Measurements from ENCODE around the gene DENND2D.
"Not testable (repeated sequence)": the region's sequence is repeated elsewhere in the genome, so short reads cannot be mapped to it uniquely, and the experiment has no call there.

Gene DENND2D

DNA sequence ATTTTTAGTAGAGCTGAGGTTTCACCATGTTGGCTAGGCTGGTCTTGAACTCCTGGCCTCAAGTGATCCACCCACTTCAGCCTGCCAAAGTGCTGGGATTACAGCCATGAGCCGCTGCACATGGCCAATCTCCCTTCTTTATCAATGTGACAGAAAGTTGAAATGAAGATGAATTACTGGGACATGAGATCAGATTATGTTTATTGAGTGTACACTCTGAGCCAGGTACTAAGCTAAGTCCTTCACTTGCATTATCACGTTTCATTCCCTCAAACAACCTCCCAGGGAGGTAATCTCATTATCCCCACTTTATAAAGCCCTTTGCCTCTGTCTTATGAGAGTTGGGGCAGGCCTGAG lies 20.8 kb upstream of the DENND2D start:
- DNase-seq = no peak

DNA sequence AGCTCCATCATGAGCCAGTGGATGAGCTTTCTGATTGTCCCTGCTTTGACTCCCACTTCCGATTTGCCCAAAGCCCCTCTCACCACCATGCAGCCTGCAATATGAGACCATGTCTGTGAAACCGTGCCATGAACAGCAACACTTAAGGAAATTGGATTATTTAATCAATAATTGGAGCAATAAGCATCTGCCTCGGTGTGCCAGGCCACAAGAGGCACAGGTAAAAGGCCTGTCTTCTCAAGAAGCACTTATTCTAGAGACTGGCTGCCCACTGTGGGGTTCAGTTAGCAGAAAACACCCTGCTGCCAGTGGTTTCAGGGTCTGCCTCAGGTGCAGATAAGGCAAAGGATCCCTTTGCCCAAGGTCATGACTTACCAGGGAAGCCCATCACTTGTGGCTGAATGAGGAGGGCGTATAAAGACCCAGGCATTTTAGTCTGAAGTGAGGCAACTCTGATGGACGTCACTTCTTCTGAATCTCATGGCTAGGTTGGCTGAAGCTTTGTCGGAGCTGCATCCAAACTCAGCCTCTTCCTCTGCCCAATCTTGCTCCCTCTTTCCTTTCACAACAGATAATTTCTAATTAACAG lies 19.9 kb upstream of the DENND2D start:
- no peak for DNase-seq

DNA sequence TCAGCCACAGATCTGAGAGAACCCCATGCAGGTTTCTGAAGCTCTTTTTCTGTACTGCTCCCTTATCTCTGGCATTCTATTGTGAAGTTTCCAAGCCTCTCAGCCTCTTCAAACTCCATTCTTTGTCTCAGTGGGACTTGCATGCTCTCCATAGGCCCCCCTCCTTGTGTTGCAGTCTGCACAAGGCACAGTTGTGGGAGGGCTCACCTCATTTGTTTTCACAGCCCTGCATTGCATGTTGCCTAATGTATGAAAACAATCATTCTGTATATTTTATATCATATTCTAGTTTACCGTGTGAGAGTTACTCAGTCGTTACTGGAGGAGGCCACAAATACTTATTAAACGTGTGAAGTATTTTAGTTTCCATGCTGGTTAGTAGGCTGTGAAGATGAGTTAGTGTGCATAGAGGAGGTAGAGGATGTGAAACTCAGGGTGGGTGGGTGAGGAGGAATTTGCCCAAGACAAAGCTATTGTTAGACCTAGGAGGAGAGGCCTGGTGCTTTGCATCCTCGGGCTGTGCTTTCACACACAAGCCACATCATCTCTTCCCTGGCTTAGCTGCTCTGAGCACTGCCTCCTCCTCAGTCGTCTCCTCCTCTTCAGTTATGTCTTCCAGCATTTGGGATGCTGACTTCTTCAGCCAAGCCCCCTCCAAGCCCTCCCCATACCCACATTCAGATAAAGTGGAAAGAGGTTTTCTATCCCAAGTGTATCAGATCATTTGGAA lies 19.3 kb upstream of the DENND2D start:
- DNase-seq = no peak

DNA sequence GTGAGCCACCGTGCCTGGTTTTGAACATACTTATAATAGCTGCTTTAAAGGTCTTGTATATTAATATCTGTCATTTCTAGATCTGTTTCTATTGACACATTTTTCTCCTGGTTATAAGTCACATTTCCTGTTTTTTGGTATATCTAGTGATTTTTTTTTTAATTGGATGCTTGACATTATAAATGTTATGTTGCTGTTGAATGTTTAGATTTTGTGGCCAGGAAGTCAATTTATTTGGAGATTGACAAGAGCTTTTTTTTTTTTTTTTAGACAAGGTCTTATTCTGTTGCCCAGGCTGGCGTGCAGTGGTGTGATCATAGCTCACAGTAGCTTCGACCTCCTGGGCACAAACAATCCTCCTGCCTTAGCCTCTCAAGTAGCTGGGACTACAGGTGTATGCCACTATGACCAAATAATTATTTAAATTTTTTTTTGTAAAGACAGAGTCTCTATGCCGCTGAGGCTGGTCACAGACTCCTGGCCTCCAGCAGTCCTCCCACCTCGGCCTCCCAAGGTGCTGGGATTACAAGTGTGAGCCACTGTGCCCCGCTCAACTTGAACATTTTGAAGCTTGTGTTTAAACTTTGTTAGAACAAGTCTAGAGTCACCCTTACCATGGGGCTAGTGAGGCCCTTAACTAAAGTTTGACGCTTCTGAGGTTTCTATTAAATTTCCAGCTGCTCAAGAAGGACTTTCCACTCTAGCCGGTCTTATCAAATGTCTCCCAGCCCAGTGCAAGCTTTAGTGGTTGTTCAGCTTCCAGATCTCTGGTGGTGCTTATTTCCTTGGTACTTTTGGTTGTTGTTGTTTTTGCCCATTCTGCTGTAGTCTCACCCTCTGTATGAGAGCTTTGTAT lies 18.5 kb upstream of the DENND2D start:
- DNase-seq = peak; percentile 50

DNA sequence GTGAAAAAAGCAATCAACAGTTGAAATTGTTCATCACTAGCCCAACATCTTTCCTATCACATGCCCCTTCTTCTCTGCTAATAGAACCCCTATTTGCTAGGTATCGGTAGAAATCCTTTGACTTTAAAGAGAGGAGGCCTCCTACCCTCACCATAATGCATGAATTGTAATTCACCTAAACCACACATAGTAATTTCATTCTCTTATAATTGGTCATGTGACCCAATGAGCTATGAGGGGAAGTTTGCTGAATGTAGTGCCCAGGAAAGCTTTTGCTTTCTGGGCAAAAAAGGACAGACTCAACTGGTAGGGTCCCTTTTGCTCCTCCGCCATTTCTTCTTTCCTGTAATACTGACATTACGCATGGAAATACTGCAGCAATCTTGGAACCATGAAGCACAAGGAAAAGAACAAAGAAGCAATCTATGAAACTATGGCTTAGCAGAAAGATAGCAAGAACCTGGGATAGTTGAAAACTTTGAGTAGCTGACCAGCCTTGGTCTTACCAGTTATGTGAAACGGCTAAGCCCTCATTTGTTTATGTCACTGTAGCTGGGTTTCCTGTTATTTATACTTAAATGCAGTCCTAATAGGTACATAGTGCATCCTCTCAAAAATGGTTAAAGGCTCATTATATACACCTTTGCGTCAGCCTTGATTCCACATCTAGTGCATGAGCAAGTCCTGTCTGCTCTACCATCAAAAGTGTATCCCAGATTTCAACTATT lies 16.9 kb upstream of the DENND2D start:
- DNase-seq = no peak

DNA sequence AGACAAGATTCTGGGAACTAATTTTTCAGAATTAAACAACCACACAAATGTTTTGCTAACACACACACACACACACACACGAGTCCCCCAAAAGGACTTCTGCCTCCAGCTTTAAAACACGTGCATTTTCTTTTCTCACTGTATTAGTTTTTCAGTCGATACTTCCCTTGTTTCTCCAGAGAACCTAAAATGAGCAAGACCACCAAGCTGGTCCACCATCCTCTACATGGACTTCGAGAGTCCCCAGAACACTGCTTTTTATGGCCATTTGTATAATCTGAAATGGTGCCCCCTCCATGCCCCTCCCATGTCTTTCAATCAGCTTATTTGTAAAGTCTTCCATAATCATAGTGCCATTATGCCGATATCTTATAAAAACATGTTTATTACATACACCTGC lies 16.3 kb upstream of the DENND2D start:
- no peak for DNase-seq

DNA sequence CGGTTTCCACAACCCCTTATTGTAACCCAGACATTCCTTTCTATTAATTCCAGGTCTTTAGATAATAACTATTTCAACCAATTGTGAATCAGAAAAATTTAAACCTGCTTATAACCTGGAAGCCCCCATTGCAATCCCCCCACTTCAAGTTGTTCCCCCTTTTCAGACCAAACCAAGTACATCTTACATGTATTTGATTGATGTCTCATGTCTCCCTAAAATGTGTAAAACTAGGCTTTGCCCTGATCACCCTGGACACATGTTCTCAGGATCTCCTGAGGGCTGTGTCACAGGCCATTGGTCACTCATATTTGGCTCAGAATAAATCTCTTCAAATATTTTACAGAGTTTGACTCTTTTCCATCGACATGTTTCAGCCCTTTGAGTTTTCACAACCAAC lies 14.8 kb upstream of the DENND2D start:
- not testable (repeated sequence) for DNase-seq

DNA sequence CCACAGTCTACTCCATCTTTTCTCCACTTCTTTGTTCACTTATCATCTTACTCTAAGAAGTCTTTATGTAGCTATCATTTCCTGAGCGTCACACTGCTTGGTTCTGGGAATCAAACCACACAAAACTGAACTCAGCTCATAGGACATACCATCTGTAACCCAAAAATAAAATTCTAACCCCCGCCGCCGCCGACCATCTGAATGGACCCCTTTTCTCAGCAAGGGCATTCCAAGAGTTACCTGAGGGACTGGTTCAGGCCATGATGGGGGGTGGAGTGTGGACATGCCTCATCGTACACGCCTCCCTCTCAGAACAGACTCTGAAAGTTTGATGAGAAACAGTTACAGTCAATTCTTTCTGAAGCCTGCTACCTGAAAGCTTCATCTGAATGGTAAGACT lies 14.4 kb upstream of the DENND2D start:
- no peak for DNase-seq

DNA sequence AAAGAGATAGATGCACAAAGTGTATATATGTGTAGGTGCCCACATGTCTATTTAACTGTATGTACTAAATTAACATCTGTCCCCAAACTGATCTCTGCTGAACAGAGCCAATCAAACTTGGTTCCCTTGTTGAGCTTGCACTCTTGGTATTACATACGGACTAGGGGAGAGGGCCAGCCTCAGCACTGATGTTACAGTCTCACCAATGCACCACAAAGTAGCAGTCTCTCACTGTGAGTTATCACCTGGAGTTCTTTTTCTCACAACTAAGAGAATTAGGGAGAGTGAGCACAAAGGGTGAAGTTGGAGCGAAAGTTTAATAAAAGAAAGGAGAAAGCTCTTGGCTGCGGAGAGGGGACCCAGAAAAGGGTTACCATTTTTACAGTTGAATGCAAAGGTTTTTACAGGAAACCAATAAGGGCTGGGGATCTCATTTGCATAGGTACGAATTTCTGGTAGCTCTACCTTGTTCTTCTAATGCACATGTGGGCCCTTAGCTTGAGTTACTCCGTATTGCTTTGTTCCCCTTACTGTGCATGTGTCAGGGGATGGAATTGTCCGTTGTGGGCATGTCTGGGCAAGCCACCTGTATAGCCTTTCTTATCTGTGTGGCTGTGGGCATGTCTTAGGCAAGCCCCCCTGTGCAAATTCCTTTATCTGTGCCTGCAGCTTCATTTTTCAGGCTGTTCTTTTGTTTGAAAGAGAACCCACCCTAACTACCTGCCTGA lies 13.8 kb upstream of the DENND2D start:
- DNase-seq = peak; percentile 92

DNA sequence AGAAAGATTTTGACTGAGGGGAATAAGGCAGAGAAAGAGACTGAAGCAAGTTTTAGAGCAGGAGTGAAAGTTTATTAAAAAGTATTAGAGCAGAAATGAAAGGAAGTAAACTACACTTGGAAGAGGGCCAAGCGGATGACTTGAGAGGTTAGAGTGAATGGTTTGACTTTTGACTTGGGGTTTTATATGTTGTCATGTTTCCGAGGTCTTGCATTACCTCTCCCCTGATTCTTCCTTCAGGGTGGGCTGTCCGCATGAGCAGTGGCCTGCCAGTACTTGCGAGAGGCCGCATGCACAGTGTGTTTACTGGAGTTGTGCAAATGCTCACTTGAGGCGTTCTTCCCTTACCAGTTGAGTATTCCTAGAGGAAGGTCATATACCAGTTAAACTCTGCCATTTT lies 13.0 kb upstream of the DENND2D start:
- DNase-seq = peak; percentile 71

DNA sequence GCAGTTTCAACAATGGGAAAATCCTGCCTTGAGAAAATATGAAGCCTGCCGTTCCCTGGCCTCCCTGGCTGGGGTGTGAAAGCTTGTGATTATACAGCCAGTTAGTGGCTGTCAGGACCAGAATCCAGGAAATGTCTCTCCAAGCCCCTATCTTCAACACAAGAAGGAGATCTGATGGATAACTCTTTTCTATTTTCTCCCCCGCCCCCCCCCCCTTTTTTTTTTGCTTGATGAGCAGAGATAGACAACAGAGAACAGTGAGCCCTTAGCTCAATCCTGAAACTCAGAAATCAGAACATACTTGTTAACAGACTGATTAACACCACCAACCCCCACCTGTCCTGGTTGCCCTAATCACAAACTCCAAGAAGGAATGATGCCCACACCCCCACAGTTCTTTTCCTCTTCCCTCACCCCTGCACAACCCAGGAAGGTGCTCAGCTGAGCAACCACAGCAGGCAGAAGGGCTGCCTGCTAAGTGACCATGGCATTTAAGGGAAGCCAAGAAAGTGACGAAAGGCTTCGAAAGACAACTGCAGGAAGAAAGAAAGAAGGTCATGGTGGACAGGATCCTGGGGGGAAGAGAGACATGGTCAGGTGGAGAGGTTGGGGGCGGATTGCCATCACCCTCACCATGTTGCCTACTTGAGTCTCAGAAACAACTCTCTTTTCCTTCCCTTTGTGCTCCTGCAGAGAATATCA lies 12.3 kb upstream of the DENND2D start:
- no peak for DNase-seq

DNA sequence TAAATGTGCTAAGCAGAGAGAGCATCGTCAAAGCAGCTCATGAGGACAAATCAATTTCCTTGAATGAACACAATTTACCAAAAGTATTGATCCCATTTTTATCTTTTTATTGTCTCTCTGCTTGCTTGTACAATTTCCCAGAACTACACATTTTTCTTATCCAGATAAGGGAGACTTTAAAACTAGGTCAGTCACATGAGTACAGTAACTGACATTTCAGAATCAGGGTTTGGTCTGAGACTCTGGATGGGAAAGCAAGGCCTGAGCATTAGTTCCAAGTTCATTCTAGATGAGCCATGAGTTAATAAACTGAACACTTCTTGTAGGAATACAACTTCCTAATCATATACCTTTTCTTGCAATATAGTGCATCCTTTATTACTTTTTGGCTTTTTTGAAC lies 11.5 kb upstream of the DENND2D start:
- no peak for DNase-seq

DNA sequence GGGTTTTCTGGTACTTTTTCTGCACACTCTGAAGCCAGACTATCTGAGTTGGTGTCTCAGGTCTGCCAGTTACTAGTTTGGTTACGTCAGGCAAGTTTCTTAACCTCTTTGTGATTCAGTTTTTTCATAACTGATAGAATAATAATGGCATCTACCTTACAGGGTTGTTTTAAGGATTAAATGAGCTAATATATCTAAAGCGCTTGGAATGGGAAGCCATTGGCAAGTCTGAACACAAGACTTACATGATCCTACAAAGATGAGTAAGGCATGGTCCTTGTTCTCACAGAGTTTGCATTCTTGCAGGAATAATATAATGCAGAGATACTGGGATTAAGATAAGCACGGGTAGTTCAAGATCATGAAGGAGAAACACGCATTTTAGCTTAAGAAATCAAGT lies 9.2 kb upstream of the DENND2D start:
- no peak for DNase-seq

DNA sequence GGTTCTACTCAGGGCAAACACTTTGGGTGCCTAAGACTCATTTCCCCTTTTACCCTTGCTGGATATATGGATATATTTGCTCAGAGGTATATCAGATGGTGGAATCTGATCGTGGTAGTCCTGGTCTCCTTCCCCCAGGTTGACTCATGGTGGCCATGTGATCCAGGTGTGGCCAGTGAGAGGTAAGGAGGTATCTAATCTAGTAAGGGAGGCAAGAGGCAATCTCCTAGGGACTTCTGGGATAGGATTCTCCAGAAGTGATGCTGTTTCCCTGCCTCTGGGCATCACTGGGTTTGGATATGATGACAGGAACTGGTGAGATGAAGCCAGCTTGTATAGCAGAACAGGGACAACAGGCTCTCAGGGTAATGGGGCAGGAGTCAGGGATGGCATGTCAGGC lies 8.5 kb upstream of the DENND2D start:
- DNase-seq = no peak

DNA sequence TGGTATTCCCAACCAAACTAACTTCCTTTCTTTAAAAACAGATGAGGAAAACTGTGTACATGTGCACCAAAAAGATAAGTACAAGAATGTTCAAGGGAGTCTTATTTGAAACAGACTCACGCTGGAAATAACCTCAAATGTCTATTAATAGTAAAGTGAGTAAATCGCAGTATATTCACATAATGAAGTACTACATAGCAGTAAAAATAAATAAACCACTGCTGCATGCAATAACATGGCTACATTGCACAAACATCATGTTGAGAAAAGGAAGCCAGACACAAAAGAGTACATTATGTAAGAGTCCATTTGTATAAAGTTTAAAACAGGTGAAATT lies 5.2 kb upstream of the DENND2D start:
- peak; percentile 68 for DNase-seq

DNA sequence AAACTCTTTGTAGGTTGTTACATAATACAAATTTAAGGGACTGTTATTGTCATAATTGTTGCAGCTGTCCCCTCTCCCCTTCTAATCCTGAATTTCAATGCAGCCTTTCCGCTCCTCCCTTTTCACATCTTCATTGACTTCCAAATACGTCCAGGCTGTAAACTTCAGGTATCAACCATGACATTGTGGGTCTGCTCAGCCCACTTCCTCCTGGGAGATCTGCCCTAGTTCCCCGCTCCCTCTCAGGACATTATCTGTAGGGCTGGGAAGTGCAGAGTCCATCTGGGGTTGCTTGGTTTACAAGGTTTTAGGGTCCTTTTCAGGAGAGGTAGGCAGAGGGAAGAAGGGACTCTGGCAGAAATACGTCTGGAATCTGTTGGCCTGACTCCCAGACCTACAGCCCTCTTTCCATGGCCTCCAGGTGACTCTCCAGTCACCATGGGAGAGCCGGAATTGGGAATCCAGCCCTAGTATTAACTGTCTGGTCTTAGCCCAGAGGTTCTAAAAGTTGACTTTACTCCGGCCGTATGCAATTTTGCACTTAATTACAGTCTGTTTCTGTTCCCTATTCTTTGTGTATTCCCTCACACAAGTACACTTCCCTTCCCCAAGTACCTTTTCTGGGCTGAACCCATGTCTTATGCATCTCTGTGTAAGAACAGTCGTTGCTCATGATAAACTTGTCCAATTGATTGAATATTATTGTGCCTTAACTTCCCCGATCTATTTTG lies 4.7 kb upstream of the DENND2D start:
- DNase-seq = no peak

DNA sequence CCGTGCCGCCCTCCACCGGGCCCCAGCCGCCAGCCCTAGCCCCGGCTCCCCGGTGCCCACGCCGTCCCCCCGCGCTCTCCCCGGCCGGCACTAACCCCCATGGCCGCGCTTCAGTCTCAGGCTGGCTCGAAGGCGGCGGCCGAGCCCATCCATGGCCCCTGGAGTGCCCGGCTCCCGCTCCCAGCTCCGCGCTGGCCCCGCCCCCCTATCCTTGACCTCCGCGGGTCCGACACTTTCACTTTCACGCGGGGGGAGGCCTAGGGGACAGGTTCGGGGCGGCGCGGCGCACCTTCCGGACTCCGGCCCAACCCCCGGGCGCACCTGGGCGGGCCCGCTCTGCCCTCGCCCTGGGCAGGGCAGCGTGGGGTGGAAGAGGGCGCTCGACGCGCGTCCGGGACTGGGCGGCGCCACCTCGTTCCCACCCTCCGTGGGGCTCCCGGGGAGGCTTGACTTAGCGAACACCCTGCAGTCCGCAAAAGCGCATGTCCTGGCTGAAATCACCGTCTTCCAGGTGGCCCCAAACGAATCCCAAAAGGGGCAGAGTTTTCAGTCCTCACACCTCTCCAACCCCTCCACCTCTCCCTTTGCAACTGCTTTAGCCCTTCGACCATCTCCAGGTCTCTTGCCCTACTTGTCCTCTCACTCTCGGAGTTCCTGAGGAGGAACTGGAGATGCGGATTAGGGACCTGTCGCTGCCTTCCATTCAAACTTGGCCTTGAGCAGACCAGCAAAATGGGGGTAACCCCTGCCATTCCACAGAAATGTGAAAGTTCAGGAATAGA lies 3.9 kb upstream of the DENND2D start:
- peak; percentile 75 for DNase-seq

DNA sequence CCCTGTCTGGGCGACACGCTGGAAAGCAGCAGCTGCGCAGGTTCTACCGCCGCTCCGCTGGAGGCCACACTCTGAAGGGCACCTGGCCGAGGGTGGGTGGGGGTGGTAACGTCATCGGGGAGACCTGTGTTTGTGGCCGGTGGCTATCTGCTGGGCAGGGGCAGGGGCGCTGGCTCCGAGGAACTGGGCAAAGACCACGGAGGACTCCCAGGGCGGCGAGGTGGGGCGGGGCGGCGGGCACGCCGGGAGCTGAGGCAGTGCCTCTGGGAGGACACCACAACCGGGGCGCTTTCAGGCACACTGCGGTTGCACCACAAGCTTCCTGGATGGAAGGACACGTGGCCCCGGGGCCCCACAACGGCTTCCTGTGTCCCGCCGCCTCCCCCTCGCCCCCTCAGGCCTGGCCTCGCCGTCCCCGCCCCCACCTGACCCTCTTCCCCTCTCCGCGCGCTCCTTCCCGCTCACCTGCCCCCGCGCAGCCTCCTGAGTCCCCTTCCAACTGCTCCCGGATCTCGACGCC lies 3.3 kb upstream of the DENND2D start:
- peak; percentile 97 for DNase-seq

DNA sequence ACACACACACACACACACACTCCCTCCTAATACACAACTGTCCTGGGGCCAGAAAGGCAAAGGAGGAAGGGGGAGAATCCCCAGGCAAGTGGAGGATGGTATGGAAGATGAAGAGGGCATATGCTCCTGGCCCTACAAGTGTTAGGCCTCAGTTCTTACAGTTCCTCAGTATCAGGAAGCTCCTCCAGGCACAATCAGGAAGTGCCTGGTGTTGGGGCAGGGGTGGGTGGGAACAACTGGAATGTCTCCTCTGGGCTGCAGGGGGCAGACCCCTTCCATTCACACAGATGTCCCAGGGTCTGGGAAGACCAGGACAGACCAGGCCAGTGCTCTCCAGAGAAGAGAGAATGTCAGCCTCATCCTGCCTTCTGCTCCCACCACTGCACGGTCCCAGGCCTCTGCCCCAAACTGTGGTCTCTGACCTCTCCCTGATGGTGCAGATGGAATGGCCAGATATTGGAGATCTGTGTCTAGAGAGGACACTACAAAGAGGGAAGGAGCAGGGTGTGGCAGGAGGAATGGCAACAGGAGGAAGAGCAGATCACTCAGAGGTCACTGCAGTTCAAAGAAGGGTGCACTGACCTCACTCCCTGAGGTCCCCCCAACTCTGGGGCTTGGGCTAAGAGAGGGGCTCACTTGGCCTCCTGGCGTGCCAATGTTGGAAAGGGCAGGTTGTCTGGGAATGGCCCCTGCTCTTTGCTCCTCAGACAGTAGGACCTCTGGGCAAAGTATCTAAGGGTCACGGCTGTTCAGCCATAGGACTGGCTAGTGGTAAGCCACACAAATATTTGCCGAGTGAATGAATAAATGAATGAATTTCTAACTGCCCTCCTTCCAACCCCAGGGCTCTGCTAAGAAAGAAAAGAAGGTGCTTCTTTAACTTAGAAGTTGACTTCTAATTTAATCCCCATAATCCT lies 2.5 kb upstream of the DENND2D start:
- peak; percentile 57 for DNase-seq

All from hematopoietic multipotent progenitor cell treated with erythropoietin and hydrocortisone succinate and interleukin-3 and kit ligand, for 4 days (in vitro differentiated cells).